GM11168 (cell line): ENCODE results near the gene METTL25.

Experiments used
- in situ Hi-C: fragments of 300-500 bp; cut with MboI; formaldehyde crosslinking; loops from one replicate; pipeline ENCODE4 v1.12.0; 2022; ENCODE audit warnings: low sequenced_read_pairs; ENCODE audit not compliant: unreplicated experiment

The METTL25 gene

GRCh38 chr12:82400819-82401218 is 42.5 kb downstream of the METTL25 start:
- in situ Hi-C loops: no loop called here

DNA sequence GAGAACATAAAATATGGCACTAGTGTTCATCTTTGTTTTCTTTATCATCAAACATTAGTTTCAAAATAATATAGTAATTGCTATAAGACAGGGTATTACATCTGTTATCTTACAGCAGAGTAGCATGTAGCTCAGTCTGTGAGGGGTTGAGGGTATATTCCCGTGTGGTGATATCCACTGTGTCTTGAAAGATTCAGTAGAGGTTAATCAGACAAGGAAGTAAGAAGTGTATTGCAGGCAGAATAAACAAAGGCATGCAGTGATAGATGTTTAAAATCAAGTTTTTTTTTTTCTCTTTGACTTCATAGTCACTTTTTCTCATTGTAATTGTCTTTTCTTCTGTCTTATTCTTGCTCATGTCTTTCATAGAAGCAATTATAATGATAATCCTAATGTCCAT is 48.3 kb downstream of the METTL25 start:
- in situ Hi-C loops: no loop called here

DNA sequence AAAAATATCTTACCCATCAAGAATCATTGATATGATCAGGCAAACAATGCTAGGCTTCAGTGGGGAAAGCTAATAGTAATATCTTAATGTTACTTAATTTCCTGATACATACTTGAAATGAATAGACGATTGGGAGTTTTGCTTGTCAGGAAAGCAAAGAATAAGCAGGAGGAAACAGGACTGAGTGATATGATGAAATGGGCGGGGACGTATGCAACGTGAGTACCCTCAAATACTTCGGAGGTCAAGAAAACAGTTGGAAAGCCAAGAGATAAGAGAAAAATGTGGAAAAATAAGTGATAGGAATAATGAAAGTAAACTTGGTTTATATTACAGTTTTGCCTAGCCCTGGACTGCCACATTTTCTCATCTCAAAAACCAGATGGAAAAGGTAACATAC is 49.2 kb downstream of the METTL25 start:
- in situ Hi-C loops: no loop called here

DNA sequence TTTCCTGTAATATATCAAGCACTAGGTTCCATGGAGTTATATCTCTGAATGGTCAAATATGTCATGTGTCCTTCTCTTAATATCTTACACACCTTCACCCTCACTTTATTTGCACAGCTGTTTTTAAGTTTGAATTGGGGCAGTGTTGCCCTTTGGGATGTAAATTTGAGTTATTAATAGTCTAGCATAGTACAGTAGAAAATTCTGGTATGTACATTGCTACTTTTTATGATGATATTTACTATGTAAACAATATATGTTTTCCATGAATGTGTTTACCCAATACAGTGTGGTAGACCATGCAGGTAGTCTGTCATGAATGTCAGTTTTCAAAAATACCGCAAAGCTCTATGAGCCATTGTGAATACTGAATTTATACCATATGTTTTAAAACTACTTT is 50.5 kb downstream of the METTL25 start:
- in situ Hi-C loops: no loop called here

- in situ Hi-C loops: no loop called here
Measured at GRCh38 chr12:82411546-82412230, 53.4 kb downstream of the METTL25 start.

DNA sequence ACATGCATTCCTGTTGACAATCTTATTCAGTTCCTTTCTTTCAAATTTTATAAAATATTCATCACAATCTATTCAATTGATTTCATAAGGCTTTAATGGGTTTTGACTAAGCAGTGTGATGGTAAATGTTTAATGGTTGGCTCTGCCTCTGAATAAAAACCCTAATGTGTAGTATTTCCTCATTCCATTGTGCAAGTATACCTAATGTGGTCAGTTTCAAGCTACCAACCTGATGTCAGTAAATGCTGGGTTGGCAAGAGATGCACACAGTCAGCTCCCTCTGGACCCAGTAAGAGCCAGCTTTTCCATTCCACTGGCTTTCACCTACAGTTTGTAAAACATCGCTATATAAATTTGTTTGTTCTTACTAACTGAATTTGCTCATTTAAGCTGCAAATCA is 53.9 kb downstream of the METTL25 start:
- in situ Hi-C loops: no loop called here

DNA sequence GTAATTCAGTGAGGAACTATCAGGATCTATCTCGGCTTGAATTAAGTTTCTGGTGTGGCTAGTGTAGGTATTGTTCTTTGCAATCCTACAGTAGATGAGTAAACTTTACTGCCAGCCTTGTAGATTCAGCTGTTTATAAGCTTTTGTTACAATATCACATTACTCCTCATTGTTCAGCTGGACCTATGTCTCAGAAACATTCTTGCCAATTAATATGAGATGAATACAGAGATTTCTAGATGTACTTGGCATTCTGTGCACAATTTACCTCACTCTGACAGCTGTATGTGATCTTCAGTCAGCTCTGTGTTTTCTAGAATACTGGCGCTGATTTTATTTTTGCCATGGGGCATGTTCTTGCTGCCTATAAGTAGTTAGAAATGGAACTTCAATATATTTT is 55.7 kb downstream of the METTL25 start:
- in situ Hi-C loops: no loop called here

DNA sequence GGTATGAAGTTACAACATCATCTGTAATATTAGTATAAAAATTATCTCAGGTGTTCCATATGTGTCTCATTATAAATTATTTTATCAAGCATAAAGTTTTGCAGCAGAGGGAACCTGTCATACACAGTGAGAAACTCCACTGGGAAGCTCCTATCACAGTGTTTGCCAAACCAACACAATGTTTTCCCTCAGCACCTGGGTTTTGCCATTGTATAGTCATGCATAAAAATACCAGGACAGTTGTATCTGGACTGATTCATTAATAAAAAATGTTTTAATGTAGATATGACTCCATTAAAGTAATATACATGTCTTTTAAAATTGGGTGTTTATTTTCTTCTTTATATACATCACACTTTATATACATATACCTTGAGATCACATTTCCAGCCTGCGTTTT is 56.6 kb downstream of the METTL25 start:
- in situ Hi-C loops: no loop called here

DNA sequence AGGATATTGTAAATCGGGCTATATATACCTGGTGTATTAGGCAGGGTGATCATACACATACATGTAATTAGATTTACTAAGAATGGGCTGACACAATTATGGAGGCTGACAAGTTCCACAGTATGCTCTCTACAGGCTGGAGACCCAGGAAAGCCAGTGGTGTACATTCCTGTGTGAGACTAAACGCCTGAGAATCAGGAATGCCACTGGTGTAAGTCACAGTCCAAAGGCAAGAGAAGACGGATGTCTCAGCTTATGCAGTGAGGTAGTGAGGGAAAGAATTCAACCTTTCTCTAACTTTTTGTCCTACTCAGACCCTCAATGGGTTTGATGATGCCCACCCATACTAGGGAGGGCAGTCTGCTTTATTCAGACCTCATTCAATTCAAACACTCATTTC is 57.1 kb downstream of the METTL25 start:
- in situ Hi-C loops: no loop called here

DNA sequence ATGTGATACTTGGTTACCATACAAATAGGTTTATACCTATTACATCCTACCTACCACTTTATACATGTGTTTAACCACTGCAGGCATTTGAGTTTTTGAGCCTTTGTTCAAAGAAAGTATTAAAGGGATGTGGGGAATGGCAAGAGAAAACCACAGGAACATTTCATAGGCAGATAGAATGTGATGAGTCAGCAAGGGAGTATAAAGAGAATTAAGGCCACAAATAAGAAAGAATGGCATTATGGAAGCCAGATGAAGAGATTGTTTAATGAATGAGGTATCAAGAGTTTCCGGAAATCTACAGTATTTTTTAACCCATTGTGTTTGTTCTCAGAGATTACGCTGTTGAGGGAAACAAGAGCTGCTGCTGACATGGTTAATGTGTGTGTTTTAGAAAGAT is 66.9 kb downstream of the METTL25 start:
- in situ Hi-C loops: no loop called here

DNA sequence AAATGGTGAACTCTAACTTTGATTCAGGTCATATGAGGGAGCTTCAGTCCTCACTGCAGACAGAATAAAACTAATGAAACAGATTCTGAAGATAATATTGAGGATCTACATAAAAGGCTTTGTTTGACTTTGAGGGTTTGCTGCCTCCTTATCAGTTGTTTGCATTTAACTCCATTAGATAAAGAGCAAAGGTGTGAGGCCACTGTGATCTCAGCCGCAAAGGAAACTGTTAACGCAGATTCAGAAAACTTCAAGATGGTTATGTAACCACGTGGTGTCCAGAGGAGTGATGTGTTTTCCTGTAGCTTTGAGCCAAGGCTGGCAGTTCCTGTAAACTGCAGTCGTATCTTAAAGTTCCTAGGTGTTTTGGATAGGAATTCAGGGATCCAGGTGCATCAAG is 67.8 kb downstream of the METTL25 start:
- in situ Hi-C loops: no loop called here

DNA sequence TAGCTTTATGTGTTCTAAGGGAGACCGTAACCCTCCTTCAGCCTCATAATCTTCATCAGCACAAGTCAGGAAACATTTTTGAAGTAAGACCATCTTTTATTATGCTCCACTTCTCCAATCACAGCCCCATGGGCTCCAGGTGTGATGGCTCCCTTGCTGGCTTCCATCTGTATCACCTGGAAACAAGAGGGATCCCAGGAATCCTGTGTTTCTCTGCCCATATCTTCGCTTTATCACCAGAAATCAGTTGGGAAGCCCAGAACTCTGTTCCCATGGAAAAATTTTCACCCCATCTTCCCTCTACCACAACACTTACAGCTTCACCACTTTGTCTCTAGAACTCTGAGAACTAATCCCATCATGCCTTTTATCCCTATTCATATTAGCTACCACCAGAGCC is 68.3 kb downstream of the METTL25 start:
- in situ Hi-C loops: no loop called here

GRCh38 chr12:82430541-82431145 is 72.3 kb downstream of the METTL25 start:
- in situ Hi-C loops: no loop called here

GRCh38 chr12:82434392-82434911 is 76.1 kb downstream of the METTL25 start:
- in situ Hi-C loops: no loop called here

GRCh38 chr12:82436354-82436753 is 78.0 kb downstream of the METTL25 start:
- in situ Hi-C loops: no loop called here

DNA sequence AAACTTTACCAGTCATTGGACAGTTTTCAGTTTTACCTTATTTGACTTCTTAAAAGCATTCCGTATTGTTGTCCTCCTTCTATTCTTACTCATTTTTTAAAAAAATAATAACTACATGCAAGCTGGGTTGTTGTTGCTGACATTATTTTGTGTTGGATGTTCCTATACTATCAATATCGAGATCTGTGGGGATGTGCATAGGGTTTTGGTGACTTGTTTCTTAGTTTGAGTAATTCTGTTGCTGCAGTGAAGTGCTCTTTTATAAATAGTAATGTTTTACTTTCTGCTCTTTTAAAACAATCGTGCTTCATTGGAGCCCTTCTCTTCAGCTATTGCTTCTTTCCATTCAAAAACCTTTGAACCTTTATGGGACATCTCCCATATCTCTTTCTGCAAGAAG is 79.4 kb downstream of the METTL25 start:
- in situ Hi-C loops: no loop called here

GRCh38 chr12:82438356-82438755 is 80.0 kb downstream of the METTL25 start:
- in situ Hi-C loops: no loop called here

GRCh38 chr12:82440885-82441284 is 82.6 kb downstream of the METTL25 start:
- in situ Hi-C loops: no loop called here

DNA sequence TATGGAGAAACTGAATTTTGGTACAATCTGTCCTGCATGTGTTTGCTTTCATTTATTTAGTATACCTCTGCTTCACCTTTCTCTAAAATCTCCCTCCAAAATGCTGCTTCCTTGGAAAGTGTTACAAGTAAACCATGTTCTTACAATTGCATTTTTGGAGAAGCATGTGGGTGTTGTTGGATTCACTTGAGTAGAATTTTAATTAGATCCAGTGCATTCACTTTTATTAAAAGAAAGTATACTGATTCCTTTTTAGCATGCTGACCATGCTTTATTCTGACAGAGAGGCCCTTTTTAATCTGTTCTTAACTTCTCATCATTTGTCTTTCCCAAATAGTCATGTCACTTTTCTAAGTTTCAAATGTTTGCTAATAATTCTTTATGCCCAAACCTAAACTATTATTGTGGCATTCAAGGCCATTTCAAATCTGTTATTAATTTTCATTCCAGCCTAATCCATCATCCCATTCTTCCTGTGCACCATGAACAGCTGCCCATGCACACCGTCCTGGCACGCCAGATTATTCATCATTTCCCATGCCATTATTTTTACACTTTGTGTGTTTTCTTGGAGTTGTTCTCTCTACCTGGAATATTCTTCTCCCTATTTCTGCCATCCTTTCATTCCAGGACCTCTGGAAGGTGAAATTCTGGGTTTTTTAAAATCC is 90.7 kb downstream of the METTL25 start:
- in situ Hi-C loops: no loop called here

GRCh38 chr12:82456633-82457032 is 98.3 kb downstream of the METTL25 start:
- in situ Hi-C loops: no loop called here

DNA sequence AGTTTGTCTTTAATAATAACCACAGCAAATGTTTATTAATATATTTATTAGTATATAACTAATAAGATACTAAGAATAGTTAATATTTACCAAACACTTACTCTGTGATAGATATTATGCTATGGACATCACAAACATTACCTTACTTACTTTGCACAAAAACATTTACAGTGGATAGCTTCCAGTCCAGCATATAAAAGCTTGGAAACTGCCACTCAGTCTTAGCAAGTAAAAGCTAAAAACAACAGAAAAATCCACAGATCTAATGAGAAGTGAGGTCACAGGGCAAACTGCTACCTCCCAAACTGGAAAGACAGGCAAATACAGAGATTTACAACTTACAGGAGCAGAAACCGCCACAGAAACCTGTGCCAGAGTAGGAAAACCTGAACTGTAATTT is 99.8 kb downstream of the METTL25 start:
- in situ Hi-C loops: no loop called here

GRCh38 chr12:82461393-82461792 is 103.1 kb downstream of the METTL25 start:
- in situ Hi-C loops: no loop called here
